Stimulated activated CD4-positive, alpha-beta T cell treated with anti-CD3 and anti-CD28 coated beads, Interleukin-4, amount 100 ng/mL, for 1 hour (primary cell): Measurements from ENCODE around the gene MARCHF6.
"Not testable (repeated sequence)": the region's sequence is repeated elsewhere in the genome, so short reads cannot be mapped to it uniquely, and the experiment has no call there.

Experiments used
- DNase-seq: peaks from one replicate; pipeline ENCODE4 v3.0.0-alpha.2; 2020

MARCHF6 gene

DNA sequence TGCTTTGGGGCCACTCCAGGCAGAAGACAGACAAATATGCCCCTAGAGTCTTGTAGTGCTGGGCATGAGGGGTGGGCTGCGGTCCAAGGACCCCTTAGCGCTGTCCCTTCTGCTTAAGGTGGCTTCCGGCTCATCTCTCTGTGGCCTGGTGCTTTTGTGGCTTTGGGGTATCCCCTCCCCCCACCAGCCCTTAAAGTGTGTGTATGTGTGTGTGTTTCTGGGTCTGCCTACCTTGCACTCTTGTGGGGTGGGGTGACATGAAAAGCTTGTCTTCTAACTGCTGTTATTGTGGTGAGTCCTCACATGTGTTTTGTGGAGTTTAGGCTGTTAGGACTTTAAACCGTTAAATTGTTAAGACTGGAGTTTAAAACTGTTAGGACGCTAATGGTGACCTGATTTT lies 23.6 kb downstream of the MARCHF6 start:
- DNase-seq, result no peak

DNA sequence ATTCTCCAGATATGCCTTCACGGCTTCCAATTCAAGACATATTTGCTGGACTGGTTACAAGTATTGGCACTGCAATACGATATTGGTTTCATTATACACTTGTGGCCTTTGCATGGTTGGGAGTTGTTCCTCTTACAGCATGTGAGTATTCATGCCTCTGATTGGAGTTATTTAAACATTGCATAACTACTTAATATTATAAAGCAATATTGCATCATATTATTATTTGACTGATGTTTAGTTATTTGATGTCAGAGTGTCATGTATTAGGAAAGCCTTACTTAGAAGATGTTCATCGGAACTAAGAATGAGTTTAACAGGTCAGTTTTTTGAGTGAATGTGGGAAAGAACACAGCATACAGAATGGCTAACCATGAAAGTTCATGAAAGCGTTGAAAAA lies 28.3 kb downstream of the MARCHF6 start:
- no peak for DNase-seq

DNA sequence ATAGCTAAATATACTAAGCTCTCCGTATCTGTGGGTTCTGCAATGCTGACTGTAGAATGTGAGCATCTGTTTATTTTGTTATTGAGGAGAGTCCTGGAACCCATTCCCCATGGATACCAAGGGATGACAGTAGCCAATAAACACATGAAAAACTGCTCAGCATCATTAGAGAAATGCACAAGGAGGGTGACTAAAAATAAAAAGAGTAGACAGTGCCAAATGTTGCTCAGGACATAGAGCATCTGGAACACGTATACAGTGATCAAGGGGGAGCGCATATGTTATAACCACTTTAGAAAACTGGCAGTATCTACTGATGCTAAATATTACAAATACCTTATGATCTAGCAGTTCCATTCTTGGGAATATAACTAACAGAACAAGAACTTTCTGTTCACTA lies 31.0 kb downstream of the MARCHF6 start:
- DNase-seq, result no peak

DNA sequence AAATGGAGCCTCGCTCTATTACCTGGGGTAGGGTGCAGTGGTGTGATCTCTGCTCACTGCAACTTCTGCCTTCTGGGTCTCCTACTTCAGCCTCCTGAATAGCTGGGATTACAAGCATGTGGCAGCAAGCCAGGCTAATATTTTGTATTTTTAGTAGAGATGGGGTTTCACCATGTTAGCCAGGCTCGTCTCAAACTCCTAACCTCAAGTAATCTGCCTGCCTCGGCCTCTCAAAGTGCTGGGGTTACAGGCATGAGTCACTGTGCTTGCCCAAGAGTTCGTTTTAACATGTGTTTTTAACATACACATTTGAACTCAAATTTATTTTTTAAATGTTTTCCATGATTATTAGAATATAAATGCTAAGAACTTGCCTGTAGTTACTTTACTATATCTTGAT lies 34.2 kb downstream of the MARCHF6 start:
- no peak for DNase-seq

DNA sequence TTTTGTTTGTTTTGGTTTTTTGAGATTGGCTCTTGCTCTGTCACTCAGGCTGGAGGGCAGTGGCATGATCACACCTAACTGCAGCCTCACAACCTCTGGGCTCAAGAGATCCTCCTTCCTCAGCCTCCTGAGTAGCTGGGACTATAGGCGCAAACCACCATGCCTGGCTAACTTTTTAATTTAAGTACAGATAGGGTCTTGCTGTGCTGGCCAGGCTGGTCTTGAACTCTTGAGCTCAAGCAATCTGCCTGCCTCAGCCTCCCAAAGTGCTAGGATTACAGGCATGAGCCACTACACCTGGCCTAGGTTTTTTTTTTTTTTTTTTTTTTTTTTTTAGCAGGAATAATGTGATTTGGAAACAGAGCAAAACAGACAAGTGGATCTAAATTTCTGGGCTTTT lies 37.6 kb downstream of the MARCHF6 start:
- no peak for DNase-seq

DNA sequence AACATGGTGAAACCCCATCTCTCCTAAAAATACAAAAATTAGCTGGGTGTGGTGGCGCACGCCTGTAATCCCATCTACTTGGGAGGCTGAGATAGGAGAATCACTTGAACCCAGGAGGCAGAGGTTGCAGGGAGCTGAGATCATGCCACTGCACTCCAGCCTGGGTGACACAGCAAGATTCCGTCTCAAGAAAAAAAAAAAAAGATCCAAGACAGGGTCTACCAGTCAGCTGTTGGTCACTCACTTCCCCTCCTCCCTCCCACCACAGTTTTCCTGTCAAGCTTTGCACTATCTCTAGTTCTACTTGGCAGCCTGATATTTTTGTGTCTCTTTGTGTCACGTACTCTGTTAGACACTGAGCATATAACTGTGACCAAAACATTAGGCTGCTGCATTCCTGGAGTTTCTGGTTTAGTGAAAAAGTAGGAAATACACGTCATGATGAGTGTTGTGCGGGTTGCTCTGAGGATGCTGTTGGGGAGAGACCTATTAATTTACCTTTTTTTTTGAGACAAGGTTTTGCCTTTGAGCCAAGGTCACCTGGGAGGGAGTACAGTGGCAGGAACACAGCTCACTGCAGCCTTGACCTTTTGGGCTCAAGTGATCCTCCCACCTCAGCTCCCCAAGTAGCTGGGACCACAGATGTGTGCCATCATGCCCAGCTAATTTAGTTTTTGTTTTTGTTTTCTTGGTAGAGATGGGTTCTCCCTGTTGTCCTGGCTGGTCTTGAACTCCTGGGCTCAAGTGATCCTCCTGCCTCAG lies 39.3 kb downstream of the MARCHF6 start:
- not testable (repeated sequence) for DNase-seq

DNA sequence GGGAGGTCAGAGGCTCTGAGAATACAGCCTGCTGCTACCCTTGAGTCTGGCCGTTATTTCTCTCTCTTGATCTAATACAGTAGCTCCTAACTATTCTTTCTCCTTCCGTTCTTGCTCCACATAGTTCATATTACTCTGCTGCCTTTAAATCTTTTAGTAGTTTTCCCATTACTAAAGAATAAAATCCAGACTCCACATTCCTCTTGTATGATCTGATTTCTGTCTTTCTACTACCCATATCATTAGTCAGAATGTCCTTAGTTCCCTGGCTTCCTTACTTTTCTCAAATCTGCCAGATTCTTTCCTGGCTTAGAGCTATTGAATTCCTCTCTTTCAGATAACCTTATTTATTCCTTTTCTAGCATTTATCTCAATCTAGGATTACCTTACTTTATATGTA lies 40.0 kb downstream of the MARCHF6 start:
- DNase-seq, result no peak

DNA sequence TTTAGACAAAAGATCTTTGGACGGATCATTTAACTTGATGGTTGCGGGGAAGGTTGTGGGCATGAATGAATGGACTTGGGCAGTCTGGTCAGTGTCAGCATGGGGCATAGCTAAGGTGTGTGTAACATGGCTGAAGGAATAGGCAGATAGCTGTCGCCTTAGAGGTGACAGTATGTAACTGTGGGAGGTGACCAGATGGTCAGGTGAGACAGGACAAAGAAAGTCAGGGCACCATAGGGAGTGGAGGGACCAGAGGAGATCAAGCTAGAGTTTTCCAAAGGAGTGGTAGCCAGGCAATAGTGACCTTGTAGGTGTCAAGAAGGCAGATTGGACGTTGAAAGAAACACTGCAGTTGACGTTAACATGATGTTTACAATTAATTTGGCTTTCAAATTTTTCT lies 43.1 kb downstream of the MARCHF6 start:
- DNase-seq, result no peak

DNA sequence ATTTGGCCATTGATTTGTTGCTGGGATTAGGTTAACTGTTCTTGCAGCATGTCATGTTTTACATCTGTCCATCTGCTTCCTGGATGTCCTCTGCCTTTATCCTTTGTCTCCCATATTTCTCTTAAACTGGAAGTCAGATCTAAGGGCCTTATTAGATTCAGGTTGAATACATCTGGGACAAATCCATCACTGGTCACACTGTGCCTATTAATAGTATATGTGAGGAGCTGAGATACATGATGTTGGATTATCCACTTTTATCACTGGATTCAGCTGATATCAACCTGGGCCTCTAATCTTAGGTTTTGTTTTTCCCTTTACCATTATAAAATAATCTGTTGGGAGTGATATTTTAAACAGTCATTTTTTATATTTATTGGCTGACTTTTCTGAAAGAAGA lies 46.3 kb downstream of the MARCHF6 start:
- DNase-seq, result no peak

DNA sequence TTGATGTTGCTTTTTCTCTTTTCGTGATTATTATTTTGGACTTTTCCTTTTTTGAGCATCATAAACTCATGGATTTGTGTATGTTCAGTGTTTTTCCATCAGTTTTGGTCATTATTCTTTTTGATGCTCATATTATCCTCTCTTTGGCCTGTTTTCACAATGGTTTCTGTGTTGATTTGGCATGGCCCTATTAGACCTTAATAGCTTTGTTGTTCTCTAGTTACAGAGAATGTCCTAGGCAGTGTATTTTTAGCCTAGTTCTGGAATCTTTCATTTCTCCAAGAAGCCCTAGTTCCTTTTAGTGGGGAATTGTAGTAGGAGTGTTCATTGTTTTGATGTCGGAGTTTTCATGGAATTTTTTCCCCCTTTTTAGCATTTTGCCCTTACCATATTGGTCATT lies 46.9 kb downstream of the MARCHF6 start:
- no peak for DNase-seq

DNA sequence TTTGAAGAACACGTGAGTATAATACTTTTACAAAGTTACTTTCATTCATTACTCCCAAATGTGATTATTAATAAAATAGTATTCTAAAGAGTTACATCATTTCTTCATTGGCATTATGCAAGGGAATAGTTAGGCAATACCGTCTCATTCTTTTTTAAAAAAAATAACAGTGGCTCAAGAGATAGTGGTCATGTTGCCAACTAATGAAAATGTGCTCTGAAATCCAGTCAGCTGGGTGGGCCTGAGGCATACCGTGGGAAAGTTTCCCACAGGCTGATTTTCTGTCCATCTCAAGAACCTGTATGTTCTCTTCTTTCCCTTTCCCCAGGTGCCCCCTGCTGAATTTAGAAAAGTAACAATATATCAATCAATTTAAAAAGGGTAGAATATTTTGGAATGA lies 47.3 kb downstream of the MARCHF6 start:
- DNase-seq, result no peak

DNA sequence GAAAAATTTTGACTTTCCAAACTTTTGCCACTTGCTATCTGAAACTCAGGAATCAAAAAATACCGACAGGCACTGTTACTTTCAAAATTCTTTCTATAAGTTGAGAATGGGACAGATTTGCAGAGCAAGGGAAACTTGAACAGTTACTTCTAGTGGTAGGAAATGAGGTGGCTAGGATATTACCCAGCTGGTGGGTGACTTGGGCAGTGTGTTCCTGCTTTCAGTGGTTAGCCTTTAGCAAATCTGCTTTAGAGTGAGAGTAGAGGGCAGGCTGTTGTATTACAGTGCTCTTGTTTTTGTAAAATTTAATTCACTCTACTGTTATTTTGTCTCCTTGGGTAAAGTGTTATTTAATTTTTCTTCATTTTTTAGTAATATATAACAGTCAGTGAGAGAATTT lies 48.0 kb downstream of the MARCHF6 start:
- no peak for DNase-seq
